Activated CD4-positive, alpha-beta T cell treated with anti-CD3 and anti-CD28 coated beads, Interleukin-2, amount 10 ng/mL, durations not matched to agents 7 days and 5 days (primary cell): ENCODE results near the gene CPNE5. TPM values are rescaled to one million over a fixed set of nuclear protein-coding genes. Genes with fewer than 3 reads are reported as not detected.

Experiments
- CTCF ChIA-PET: fragments of 350-600 bp; sonication (Branson Sonifier 250); formaldehyde crosslinking; loops from one replicate; lab custom pipeline; 2021; ENCODE audit warnings: antibody characterized with exemption; lab: Charles Lee
- POLR2A ChIA-PET: fragments of 350-600 bp; sonication (Branson Sonifier 250); formaldehyde crosslinking; loops from one replicate; lab custom pipeline; 2021; ENCODE audit warnings: antibody characterized with exemption; lab: Charles Lee
- DNase-seq: peaks from one replicate; pipeline ENCODE4 v3.0.0-alpha.2; 2020
- H3K27ac Mint-ChIP-seq: one replicate; pipeline ENCODE4 v1.8.0; 2021; ENCODE audit warnings: mild to moderate bottlenecking, moderate library complexity, mixed read lengths
- H3K27me3 Mint-ChIP-seq: one replicate; pipeline ENCODE4 v1.8.0; 2021; ENCODE audit warnings: mixed read lengths
- H3K36me3 Mint-ChIP-seq: one replicate; pipeline ENCODE4 v1.8.0; 2021; ENCODE audit warnings: low read depth, mixed read lengths
- H3K4me1 Mint-ChIP-seq: one replicate; pipeline ENCODE4 v1.8.0; 2021; ENCODE audit warnings: mixed read lengths
- H3K4me3 Mint-ChIP-seq: one replicate; pipeline ENCODE4 v1.8.0; 2021; ENCODE audit warnings: mild to moderate bottlenecking, moderate library complexity, mixed read lengths
- H3K9me3 Mint-ChIP-seq: one replicate; pipeline ENCODE4 v1.8.0; 2021; ENCODE audit warnings: mixed read lengths
- total RNA-seq, 2 experiments: library from RNA; stranded (reverse); gene quantifications; one replicate each; pipeline ENCODE4 v1.2.3, GENCODE V29; 2021

Gene CPNE5
- total RNA-seq, 2 experiments from 2014 or later = 0.47 to 1.00 TPM

DNA sequence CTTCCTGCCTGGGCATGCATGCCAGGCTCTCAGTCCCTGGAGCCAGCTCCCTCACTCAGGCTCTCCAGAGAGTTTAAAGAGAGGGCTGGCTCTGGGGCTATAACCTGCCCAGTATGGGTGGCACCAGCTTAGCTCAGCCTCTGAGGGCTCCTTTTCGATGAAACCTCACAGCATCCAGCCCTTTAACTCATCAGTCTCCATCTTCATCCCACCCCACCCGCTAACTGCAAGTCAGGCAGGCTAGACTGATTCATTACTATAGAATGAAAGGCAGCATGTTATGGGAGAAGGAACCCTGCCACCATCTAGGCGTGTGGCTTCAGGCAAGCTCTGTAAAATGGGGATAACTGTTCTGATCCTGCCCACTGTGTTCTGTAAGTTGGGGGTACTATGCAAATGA is 88.2 kb downstream of the CPNE5 start:
- Mint-ChIP-seq H3K27ac (no peak overlapping the region), H3K4me1 (peaks cover 45% of the 10 kb centered on the region), H3K9me3 (peaks cover 8% of the 10 kb centered on the region), H3K4me3 (no peak overlapping the region), H3K27me3 (no peaks in the 10 kb centered on the region), H3K36me3 (peaks cover 11% of the 10 kb centered on the region)
- POLR2A ChIA-PET = no interaction called here
- no peak for DNase-seq
- CTCF ChIA-PET = interaction anchor here (0.7 to 3.1 kb wide), 5 partner anchors 8 to 136 kb away, joined by 3 to 12 read pairs (median 5); no protein-coding TSS in a partner anchor

DNA sequence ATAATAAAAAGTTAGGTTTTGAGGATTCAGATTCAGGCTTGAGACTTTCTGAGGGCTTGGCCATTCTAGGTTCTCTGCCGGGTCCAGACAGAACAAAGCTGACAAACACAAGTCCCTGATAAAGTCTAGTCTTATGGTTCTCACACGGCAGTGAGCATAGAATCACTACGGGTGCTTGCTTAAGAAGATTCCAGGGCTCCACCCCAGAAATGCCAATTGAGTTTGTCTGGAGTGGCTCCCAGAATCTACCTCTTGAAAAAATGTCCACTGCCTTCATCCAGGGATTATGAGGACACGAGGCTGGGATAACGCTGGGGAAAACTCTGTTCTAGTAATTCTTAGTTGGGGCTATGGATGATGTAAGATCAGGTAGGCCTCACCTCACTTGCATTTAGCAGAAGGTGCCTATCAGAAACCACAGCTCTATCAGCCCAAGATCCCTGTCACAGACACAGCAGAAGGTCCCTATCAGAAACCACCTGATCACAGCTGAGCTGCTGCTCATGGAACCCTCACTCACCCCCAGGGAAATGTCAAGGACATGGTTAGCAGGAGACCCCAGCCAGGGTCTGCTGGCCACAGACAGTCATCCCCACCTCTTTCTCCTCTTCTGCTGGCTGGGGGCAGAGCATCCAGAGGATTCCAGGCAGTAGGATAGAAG is 89.3 kb downstream of the CPNE5 start:
- ChIA-PET POLR2A (no interaction called here), CTCF (interaction anchor here (1.5 to 3.1 kb wide), 2 partner anchors 9 to 16 kb away, joined by 7 to 12 read pairs; no protein-coding TSS in a partner anchor)
- no peak overlapping the region for H3K4me3 Mint-ChIP-seq

DNA sequence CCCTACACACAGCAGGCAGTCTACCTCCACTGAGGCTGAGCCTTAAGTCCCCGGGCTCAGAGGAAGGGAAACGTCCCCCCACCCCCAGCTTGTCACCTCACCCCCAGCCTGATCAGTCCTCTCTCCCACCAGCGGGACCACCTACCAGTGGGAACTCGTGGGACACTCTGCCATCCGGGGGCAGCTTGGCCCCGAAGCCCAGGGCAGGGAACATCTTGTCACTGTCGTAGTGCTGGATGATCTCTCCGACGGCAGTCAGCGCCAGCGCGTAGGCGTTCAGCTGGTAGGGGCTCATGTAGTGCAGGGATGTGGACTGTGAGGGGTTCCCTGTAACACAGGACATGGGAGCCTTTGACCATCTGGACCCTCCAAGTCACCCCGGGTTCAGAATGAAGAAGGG is 93.0 kb downstream of the CPNE5 start:
- H3K4me3 Mint-ChIP-seq = no peak overlapping the region
- peaks cover 27% of the 10 kb centered on the region for H3K4me1 Mint-ChIP-seq
- ChIA-PET CTCF (interaction anchor here (0.6 to 3.9 kb wide), 4 partner anchors 9 to 36 kb away, joined by 3 to 12 read pairs (median 4); no protein-coding TSS in a partner anchor), POLR2A (no interaction called here)
- peak overlapping the region; percentile 9 for H3K27ac Mint-ChIP-seq
- peaks cover 8% of the 10 kb centered on the region for H3K36me3 Mint-ChIP-seq
- H3K9me3 Mint-ChIP-seq = peaks cover 8% of the 10 kb centered on the region
- H3K27me3 Mint-ChIP-seq = no peaks in the 10 kb centered on the region
- no peak for DNase-seq

More for the DNA sequence above, 89.3 kb downstream of the CPNE5 start:
- no peak for DNase-seq
- peaks cover 10% of the 10 kb centered on the region for H3K36me3 Mint-ChIP-seq
- H3K27ac Mint-ChIP-seq = no peak overlapping the region
- H3K27me3 Mint-ChIP-seq = no peaks in the 10 kb centered on the region
- peaks cover 8% of the 10 kb centered on the region for H3K9me3 Mint-ChIP-seq
- H3K4me1 Mint-ChIP-seq = peaks cover 34% of the 10 kb centered on the region

DNA sequence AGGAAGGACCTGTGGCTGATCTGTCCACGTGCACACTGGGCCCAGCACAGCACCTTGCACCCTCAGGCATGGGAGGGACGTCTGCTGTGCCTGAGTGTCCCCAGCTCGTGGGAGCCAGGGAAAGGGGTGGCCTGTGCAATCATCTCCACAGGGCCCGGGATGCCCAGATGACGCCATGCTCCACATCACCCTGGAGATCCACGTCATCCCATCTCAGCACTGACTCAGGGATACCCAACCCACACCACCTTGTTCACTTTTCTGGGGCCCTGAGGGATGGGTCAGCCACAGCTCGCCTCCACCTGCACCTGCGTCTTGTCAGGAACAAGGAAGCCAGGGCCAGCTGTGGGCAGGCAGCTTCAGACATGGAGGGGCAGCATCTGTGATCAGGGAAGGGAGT is 93.4 kb downstream of the CPNE5 start:
- H3K4me3 Mint-ChIP-seq = no peak overlapping the region
- ChIA-PET CTCF (interaction anchor here (0.6 to 3.9 kb wide), 4 partner anchors 9 to 36 kb away, joined by 3 to 12 read pairs (median 4); no protein-coding TSS in a partner anchor), POLR2A (no interaction called here)
- DNase-seq = no peak
- H3K27ac Mint-ChIP-seq = no peak overlapping the region
- H3K36me3 Mint-ChIP-seq = peaks cover 8% of the 10 kb centered on the region
- H3K9me3 Mint-ChIP-seq = peaks cover 8% of the 10 kb centered on the region
- peaks cover 25% of the 10 kb centered on the region for H3K4me1 Mint-ChIP-seq
- no peaks in the 10 kb centered on the region for H3K27me3 Mint-ChIP-seq

DNA sequence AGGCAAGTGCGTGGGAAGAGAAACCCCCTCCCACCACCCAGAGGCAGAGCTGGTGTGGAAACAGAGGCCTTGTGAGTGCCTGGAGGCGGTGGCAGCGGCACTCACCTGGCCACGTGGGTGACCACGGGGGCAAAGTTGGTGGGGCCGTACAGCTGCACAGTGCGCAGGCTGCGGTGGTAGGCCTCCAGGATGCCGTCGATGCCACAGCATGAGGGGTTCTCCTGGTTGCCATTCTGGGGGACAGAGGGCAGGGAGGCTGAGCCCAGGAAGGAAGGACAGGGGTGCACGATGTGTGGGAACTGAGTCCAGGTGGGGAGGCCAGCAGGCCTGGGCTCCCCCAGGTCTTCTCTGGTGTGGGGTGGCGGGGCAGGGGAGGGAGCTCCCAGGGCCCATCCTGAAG is 94.0 kb downstream of the CPNE5 start:
- Mint-ChIP-seq H3K27me3 (no peaks in the 10 kb centered on the region), H3K27ac (no peak overlapping the region), H3K9me3 (peaks cover 8% of the 10 kb centered on the region), H3K4me3 (no peak overlapping the region), H3K36me3 (peaks cover 6% of the 10 kb centered on the region), H3K4me1 (peaks cover 27% of the 10 kb centered on the region)
- ChIA-PET CTCF (interaction anchor here (1.5 to 3.9 kb wide), 4 partner anchors 8 to 37 kb away, joined by 4 to 12 read pairs (median 6); no protein-coding TSS in a partner anchor), POLR2A (no interaction called here)
- DNase-seq = no peak

DNA sequence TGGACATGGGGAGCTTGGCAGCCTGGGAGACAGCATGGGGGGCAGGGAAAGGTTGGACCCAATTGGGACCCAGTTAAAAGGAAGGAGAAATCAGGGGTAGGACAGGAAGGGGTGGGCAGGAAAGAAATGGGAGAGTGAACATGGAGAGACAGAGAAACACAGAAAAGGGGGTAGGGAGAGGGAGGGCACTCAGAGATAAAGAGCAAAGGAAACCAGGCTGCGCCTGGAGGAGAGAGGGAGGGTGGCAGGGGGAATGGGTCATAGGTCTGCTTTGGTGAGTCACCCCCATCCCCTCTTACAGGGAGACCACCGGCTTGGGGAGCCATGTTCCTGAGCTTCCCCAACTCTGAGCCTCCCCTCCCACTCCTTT is 95.0 kb downstream of the CPNE5 start:
- Mint-ChIP-seq H3K27ac (peak overlapping the region; percentile 62), H3K27me3 (no peaks in the 10 kb centered on the region), H3K9me3 (peaks cover 6% of the 10 kb centered on the region), H3K4me1 (peaks cover 28% of the 10 kb centered on the region), H3K4me3 (no peak overlapping the region), H3K36me3 (peaks cover 5% of the 10 kb centered on the region)
- POLR2A ChIA-PET = no interaction called here
- CTCF ChIA-PET = interaction anchor here (0.5 to 3.9 kb wide), 4 partner anchors 9 to 35 kb away, joined by 3 to 12 read pairs (median 6); no protein-coding TSS in a partner anchor
- no peak for DNase-seq

DNA sequence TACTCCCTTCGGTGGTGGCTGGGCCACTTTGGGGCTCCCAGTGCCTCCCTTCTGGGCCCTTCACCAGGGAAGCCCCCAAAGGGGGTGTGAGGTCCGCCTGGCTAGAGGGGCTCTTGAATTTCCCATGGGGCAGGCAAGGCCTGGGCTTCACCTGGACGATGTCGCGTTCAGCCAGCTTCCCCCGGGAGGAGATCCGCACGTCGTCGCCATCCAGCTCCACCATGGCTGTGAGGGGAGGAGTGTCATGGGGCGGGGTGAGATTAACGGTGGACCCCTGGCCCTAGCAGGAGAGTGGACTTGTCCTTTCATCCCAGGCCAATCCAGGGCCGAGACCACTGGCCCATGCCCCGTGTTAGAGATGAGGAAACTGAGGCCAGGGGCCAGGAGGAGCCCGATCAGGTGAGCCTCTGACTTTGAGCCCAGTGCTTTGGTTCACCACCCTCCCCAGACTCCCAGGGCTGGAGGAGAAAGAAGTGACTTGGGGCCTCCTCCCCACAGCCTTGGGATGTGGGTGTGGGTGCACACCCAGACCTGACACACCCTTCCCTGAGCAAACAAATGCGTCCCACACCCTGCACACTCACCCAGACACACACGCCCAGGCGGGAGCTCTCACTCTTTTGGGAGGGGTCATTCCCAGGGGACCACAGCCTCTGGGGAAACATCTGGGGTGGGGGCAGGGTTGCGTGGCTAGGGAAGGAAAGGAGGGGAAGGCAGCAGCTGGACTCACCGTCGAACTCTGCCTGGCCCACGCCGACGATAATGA is 95.5 kb downstream of the CPNE5 start:
- Mint-ChIP-seq H3K4me3 (peak overlapping the region; percentile 5), H3K27me3 (no peaks in the 10 kb centered on the region), H3K4me1 (peaks cover 28% of the 10 kb centered on the region), H3K27ac (peak overlapping the region; percentile 62), H3K36me3 (peaks cover 3% of the 10 kb centered on the region), H3K9me3 (peaks cover 3% of the 10 kb centered on the region)
- ChIA-PET POLR2A (no interaction called here), CTCF (interaction anchor here (0.5 to 3.9 kb wide), 4 partner anchors 9 to 35 kb away, joined by 3 to 12 read pairs (median 6); no protein-coding TSS in a partner anchor)
- no peak for DNase-seq

DNA sequence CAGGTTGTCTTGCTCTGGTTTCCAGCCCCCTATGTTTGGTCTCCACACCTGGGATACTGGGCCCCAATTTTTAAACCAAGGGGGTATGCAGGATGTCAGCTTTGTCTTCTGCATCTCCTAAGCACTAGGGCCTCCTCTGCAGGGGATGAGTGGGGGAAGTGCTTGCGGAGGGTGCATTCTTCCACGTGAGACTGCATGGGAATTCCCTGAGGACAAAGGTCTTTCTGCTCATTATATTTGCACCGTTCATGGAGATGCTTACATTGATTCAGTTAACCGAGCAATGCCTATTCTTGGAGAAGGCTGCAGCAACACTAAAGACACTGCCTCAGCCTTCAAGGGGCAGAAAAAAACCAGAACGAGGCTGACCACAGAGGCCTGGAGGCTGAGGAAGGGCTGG is 96.2 kb downstream of the CPNE5 start:
- H3K36me3 Mint-ChIP-seq = no peaks in the 10 kb centered on the region
- DNase-seq = no peak
- no peaks in the 10 kb centered on the region for H3K9me3 Mint-ChIP-seq
- H3K27me3 Mint-ChIP-seq = no peaks in the 10 kb centered on the region
- H3K4me3 Mint-ChIP-seq = no peak overlapping the region
- CTCF ChIA-PET = interaction anchor here (3.9 kb wide), 1 partner anchor 17 kb away, joined by 12 read pairs; no protein-coding TSS in a partner anchor
- H3K27ac Mint-ChIP-seq = peak overlapping the region; percentile 73
- POLR2A ChIA-PET = no interaction called here
- peaks cover 28% of the 10 kb centered on the region for H3K4me1 Mint-ChIP-seq

DNA sequence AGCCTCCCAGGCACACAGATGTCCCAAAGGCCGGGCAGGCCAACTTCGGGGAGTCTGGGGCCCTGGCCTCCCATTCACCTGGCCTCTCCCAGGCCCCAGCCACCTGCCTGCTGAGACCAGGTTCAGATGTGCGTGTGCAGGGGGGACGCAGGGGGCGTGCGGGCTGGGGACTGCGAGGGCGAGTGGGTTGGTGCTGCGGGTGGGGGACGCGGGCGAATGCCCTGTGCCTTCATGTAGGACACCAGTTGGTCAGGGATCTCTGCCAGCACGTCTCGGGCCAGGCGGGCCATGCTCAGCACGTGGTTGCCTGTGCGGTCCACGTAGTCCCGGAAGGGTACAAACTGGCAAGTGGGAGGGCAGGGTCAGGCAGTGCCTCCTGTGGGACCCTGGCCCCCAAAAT is 97.1 kb downstream of the CPNE5 start:
- CTCF ChIA-PET = no interaction called here
- H3K4me3 Mint-ChIP-seq = no peak overlapping the region
- POLR2A ChIA-PET = no interaction called here
- H3K4me1 Mint-ChIP-seq = peaks cover 29% of the 10 kb centered on the region
- no peaks in the 10 kb centered on the region for H3K27me3 Mint-ChIP-seq
- DNase-seq = no peak
- H3K27ac Mint-ChIP-seq = no peak overlapping the region
- no peaks in the 10 kb centered on the region for H3K9me3 Mint-ChIP-seq
- H3K36me3 Mint-ChIP-seq = no peaks in the 10 kb centered on the region

DNA sequence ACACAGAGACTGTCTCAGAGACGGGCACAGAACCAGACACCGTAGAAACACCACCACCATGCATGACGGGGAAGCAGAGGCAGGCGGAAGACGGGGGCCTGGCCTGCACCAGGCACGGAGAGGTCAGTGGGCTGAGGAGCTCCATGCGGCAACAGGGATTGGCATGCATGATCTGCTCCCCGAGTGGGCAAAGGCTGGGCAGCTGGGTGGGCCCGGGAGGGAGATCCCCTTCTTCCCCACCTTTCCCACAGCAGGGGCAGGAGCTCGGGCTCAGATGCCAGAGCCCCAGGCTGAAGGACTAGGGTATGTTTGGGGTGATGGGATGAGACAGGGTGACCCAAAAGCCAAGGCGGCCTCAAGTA is 98.4 kb downstream of the CPNE5 start:
- H3K27ac Mint-ChIP-seq = no peak overlapping the region

DNA sequence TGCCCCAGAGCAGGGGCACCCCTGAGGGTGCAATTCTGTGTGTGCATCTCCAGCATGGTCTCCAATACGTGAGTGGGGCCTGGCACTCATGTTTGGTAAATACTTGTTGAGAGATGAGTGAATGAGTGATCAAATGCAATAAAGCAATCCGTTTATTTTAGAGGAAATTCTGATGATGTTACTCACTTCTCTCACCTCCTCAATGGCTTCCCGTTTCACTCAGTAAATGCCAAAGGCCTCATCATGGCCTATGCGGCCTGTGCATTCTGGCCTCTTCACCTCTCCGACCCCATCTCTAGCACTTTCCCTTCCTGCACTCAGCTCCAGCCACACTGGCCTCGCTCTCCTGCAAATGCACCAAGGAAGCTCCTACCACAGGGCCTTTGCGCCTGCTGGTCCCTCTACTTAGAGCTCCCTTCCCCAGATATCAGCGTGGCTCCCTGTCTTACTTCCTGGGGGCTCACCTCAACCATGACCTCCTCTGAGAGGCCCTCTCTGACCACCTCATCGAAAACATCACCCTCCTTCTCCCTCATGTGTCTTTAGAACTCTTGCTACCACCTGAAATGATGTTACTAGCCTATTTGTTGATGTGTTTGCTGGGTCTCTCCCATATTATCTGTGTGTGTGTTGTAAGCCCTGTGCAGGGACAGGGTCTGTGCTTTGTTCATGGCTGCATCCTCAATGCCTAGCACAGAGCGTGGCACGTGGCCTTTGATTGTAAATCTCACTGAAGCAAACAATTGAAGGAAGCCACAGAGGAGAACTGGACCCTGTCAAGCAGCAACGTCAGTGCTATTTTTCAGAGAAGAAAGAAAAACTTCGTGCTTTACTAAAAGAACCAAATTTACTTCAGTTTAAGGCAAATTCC is 99.1 kb downstream of the CPNE5 start:
- POLR2A ChIA-PET = no interaction called here
- H3K27me3 Mint-ChIP-seq = no peaks in the 10 kb centered on the region
- no peak overlapping the region for H3K4me3 Mint-ChIP-seq
- no peak for DNase-seq
- no peak overlapping the region for H3K27ac Mint-ChIP-seq
- H3K4me1 Mint-ChIP-seq = peaks cover 33% of the 10 kb centered on the region
- CTCF ChIA-PET = no interaction called here
- H3K9me3 Mint-ChIP-seq = no peaks in the 10 kb centered on the region
- H3K36me3 Mint-ChIP-seq = no peaks in the 10 kb centered on the region

More for the DNA sequence above, 98.4 kb downstream of the CPNE5 start:
- no peaks in the 10 kb centered on the region for H3K36me3 Mint-ChIP-seq
- ChIA-PET POLR2A (no interaction called here), CTCF (interaction anchor here (0.7 kb wide), 1 partner anchor 11 kb away, joined by 4 read pairs; no protein-coding TSS in a partner anchor)
- H3K4me3 Mint-ChIP-seq = no peak overlapping the region
- H3K27me3 Mint-ChIP-seq = no peaks in the 10 kb centered on the region
- no peaks in the 10 kb centered on the region for H3K9me3 Mint-ChIP-seq
- no peak for DNase-seq
- H3K4me1 Mint-ChIP-seq = peaks cover 31% of the 10 kb centered on the region

DNA sequence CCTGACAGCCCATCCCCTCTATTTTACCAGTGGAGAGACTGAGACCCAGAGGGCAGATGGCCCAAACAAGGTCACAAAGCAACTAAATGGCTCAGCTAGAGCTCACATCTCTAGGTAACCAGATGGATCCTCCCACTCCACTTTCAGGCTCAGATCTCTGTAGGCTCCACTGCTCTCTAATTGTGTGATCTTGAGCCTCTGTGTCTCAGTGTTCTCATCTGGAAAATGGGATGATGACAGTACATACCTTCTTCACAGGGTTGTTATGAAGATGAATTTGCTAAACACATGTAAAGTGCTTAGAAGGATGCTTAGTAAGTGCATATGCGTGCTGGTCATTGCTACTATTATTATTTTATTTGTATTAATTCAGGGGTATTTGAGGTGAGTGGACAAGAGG is 101.1 kb downstream of the CPNE5 start:
- no peak overlapping the region for H3K27ac Mint-ChIP-seq
- CTCF ChIA-PET = no interaction called here
- DNase-seq = no peak
- no peaks in the 10 kb centered on the region for H3K36me3 Mint-ChIP-seq
- POLR2A ChIA-PET = no interaction called here
- H3K4me1 Mint-ChIP-seq = peaks cover 24% of the 10 kb centered on the region
- no peak overlapping the region for H3K4me3 Mint-ChIP-seq
- no peaks in the 10 kb centered on the region for H3K27me3 Mint-ChIP-seq
- H3K9me3 Mint-ChIP-seq = no peaks in the 10 kb centered on the region
